K562 (cell line): ENCODE results near the gene SHF. TPM values are rescaled to one million over a fixed set of nuclear protein-coding genes. Genes with fewer than 3 reads are reported as not detected.

Source experiments
- BCLAF1 ChIP-seq, 2 experiments: fragments of 450-650 bp in 1 of 2; IDR thresholded peaks; 2 replicates each; pipeline ENCODE4 v1.6.1; 2011 to 2017; ENCODE audit warnings: low read depth in 2 of 2, antibody characterized with exemption in 1 of 2, borderline replicate concordance in 1 of 2, low read length in 1 of 2, mild to moderate bottlenecking in 1 of 2, mixed read lengths in 1 of 2; ENCODE audit not compliant: control insufficient read depth in 1 of 2
- CREBBP ChIP-seq: IDR thresholded peaks from one replicate; pipeline ENCODE4 v1.6.1; 2012; ENCODE audit warnings: low read depth, mild to moderate bottlenecking, control low read depth, inconsistent platforms, low read length
- ESRRA ChIP-seq: fragments of 450-650 bp; IDR thresholded peaks from 2 replicates; pipeline ENCODE4 v1.6.1; 2014; ENCODE audit warnings: low read depth, mild to moderate bottlenecking, moderate library complexity, borderline replicate concordance
- MAFF ChIP-seq: IDR thresholded peaks from 2 replicates; pipeline ENCODE4 v1.6.1; 2012; ENCODE audit warnings: low read length, improper control_type of control experiment
- MCM3 ChIP-seq: fragments of 450-650 bp; IDR thresholded peaks from 2 replicates; pipeline ENCODE4 v1.6.1; 2016
- NR2C1 ChIP-seq, 2 experiments: fragments of 450-650 bp; IDR thresholded peaks; 2 replicates each; pipeline ENCODE4 v1.6.1; 2017; ENCODE audit warnings: mild to moderate bottlenecking in 2 of 2, antibody characterized with exemption in 1 of 2, inconsistent platforms in 1 of 2, missing compliant biosample characterization in 1 of 2, missing genetic modification characterization in 1 of 2
- PRPF4 ChIP-seq: fragments of 200-400 bp; formaldehyde crosslinking; IDR thresholded peaks from one replicate; pipeline ENCODE4 v1.6.1; 2017; ENCODE audit warnings: low read length, low read depth, mild to moderate bottlenecking; ENCODE audit not compliant: insufficient read depth, poor library complexity, severe bottlenecking
- RAD51 ChIP-seq: fragments of 450-650 bp; IDR thresholded peaks from 2 replicates; pipeline ENCODE4 v1.7.1; 2016; ENCODE audit warnings: low read depth, mild to moderate bottlenecking, borderline replicate concordance
- SNAPC5 ChIP-seq: fragments of 250-450 bp; sonication (Bioruptor Pico); IDR thresholded peaks from 2 replicates; pipeline ENCODE4 v1.8.0; 2021; ENCODE audit warnings: moderate library complexity, mild to moderate bottlenecking, inconsistent platforms
- TOE1 ChIP-seq, 2 experiments: fragments of 450-650 bp in 1 of 2; sonication (generic) in 1 of 2; formaldehyde crosslinking in 1 of 2; IDR thresholded peaks; 2 replicates each; pipeline versions ENCODE4 v1.7.1 to v1.8.0; 2016 to 2022; ENCODE audit warnings: borderline replicate concordance in 2 of 2, mild to moderate bottlenecking in 2 of 2, antibody characterized with exemption in 1 of 2, inconsistent platforms in 1 of 2, low read depth in 1 of 2, missing genetic modification reagents in 1 of 2, moderate library complexity in 1 of 2
- ZBTB8A ChIP-seq: fragments of 450-650 bp; IDR thresholded peaks from 2 replicates; pipeline ENCODE4 v1.6.1; 2018; ENCODE audit warnings: mild to moderate bottlenecking, moderate library complexity; ENCODE audit not compliant: partially characterized antibody
- ZKSCAN8 ChIP-seq: fragments of 200-800 bp; sonication (Bioruptor generic); IDR thresholded peaks from 2 replicates; pipeline ENCODE4 v1.6.1; 2016; ENCODE audit warnings: missing genetic modification characterization, missing compliant biosample characterization
- ZNF121 ChIP-seq: sonication (generic); formaldehyde crosslinking; conservative IDR thresholded peaks from 2 replicates; pipeline ENCODE4 v1.8.0; 2022; ENCODE audit warnings: missing genetic modification reagents
- ZNF311 ChIP-seq: fragments of 250-450 bp; sonication (Bioruptor Pico); IDR thresholded peaks from 2 replicates; pipeline ENCODE4 v1.4.0; 2020; ENCODE audit warnings: mild to moderate bottlenecking, moderate library complexity
- ZNF561 ChIP-seq: fragments of 450-650 bp; formaldehyde crosslinking; conservative IDR thresholded peaks from 2 replicates; pipeline ENCODE4 v1.4.0; 2020; ENCODE audit warnings: mild to moderate bottlenecking, moderate library complexity
- polyA plus RNA-seq, 8 experiments: library from polyadenylated mRNA; depleted of rRNA in 4 of 8; stranded (reverse) in 5 of 8; unstranded in 3 of 8; fragments of >200 nt; fragmentation: Nextera tagmentation in 2 of 8; fragmentation: Illumina TruSeq in 1 of 8; extraction: Ambion mirVana in 2 of 8; extraction: Trizol in 1 of 8; gene quantifications; 2 replicates each; pipeline versions ENCODE4 v1.2.1 to v1.2.3, GENCODE V29; 2011 to 2014; ENCODE audit warnings: inconsistent platforms in 1 of 8, missing spikeins in 1 of 8
- total RNA-seq, 7 experiments: library from RNA; depleted of rRNA in 6 of 7; stranded (reverse); fragments of >200 nt in 6 of 7; fragmentation: Illumina TruSeq in 2 of 7; extraction: Trizol in 2 of 7; gene quantifications; 2 replicates each; pipeline versions ENCODE4 v1.2.1 to v1.2.3, GENCODE V29; 2011 to 2021; ENCODE audit warnings: low replicate concordance in 1 of 7
- TF ChIP-seq, protein P1 (sequence below): IDR thresholded peaks from 2 replicates; pipeline ENCODE4 v1.6.1; 2016; ENCODE audit warnings: missing genetic modification characterization, missing compliant biosample characterization
- TF ChIP-seq, protein P2 (sequence below): fragments of 450-650 bp; IDR thresholded peaks from 2 replicates; pipeline ENCODE4 v1.7.1; 2018; ENCODE audit warnings: mild to moderate bottlenecking, low read depth; ENCODE audit not compliant: partially characterized antibody
- TF ChIP-seq, protein P3 (sequence below), 3 experiments: fragments of 200-800 bp in 1 of 3; sonication (Bioruptor generic) in 1 of 3; sonication (generic) in 1 of 3; formaldehyde crosslinking in 1 of 3; IDR thresholded peaks; 2 replicates each; pipeline versions ENCODE4 v1.6.1 to v1.8.0; 2016 to 2022; ENCODE audit warnings: mild to moderate bottlenecking in 2 of 3, missing compliant biosample characterization in 2 of 3, missing genetic modification characterization in 2 of 3, missing genetic modification reagents in 1 of 3

SHF gene
- total and polyA plus RNA-seq, 9 of the 15 experiments (the other 6 are each of a cell fraction or from before 2014, with no cell fraction given), result 0.51 to 2.2 (median 0.85) TPM; not detected in 2

- TF ChIP-seq, protein P1, sequence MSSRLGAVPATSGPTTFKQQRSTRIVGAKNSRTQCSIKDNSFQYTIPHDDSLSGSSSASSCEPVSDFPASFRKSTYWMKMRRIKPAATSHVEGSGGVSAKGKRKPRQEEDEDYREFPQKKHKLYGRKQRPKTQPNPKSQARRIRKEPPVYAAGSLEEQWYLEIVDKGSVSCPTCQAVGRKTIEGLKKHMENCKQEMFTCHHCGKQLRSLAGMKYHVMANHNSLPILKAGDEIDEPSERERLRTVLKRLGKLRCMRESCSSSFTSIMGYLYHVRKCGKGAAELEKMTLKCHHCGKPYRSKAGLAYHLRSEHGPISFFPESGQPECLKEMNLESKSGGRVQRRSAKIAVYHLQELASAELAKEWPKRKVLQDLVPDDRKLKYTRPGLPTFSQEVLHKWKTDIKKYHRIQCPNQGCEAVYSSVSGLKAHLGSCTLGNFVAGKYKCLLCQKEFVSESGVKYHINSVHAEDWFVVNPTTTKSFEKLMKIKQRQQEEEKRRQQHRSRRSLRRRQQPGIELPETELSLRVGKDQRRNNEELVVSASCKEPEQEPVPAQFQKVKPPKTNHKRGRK (tag), result no peak
- no peak for TF ChIP-seq ZKSCAN8
- 0 out of 4 replicates have a peak, but pooled peaks of 1 of the 2 experiments have one; percentile 38 for TF ChIP-seq BCLAF1 (IDR thresholded peaks at IDR 0.05; ENCODE audit: borderline replicate concordance in 1 of 2, control insufficient read depth in 1 of 2, low read depth in 2 of 2, low read length in 1 of 2)
- TF ChIP-seq CREBBP, result no peak
- TF ChIP-seq NR2C1 (IDR thresholded peaks at IDR 0.05), result no peak
- TF ChIP-seq NR2C1 (tag; IDR thresholded peaks at IDR 0.05), result no peak
- TF ChIP-seq TOE1 (IDR thresholded peaks at IDR 0.05; ENCODE audit: borderline replicate concordance), result no peak
- TF ChIP-seq TOE1 (CRISPR knock-in tag; IDR thresholded peaks at IDR 0.05; ENCODE audit: borderline replicate concordance, low read depth), result no peak
- TF ChIP-seq, protein P2, sequence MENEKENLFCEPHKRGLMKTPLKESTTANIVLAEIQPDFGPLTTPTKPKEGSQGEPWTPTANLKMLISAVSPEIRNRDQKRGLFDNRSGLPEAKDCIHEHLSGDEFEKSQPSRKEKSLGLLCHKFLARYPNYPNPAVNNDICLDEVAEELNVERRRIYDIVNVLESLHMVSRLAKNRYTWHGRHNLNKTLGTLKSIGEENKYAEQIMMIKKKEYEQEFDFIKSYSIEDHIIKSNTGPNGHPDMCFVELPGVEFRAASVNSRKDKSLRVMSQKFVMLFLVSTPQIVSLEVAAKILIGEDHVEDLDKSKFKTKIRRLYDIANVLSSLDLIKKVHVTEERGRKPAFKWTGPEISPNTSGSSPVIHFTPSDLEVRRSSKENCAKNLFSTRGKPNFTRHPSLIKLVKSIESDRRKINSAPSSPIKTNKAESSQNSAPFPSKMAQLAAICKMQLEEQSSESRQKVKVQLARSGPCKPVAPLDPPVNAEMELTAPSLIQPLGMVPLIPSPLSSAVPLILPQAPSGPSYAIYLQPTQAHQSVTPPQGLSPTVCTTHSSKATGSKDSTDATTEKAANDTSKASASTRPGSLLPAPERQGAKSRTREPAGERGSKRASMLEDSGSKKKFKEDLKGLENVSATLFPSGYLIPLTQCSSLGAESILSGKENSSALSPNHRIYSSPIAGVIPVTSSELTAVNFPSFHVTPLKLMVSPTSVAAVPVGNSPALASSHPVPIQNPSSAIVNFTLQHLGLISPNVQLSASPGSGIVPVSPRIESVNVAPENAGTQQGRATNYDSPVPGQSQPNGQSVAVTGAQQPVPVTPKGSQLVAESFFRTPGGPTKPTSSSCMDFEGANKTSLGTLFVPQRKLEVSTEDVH, result no peak
- TF ChIP-seq ESRRA, result no peak; the same call in 1 of the 2 replicates
- TF ChIP-seq MAFF, result no peak
- no peak for TF ChIP-seq ZNF561 (CRISPR knock-in tag)
- TF ChIP-seq RAD51, result no peak
- no peak for TF ChIP-seq ZBTB8A
- TF ChIP-seq ZNF311, result no peak
- no peak for TF ChIP-seq SNAPC5 (CRISPR knock-in tag)
- TF ChIP-seq ZNF121 (CRISPR knock-in tag), result no peak
- no peak for TF ChIP-seq MCM3
- no peak for TF ChIP-seq PRPF4
- TF ChIP-seq, protein P3, sequence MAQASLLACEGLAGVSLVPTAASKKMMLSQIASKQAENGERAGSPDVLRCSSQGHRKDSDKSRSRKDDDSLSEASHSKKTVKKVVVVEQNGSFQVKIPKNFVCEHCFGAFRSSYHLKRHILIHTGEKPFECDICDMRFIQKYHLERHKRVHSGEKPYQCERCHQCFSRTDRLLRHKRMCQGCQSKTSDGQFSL (CRISPR knock-in tag; IDR thresholded peaks at IDR 0.05), result no peak
- TF ChIP-seq, protein P3 (tag; IDR thresholded peaks at IDR 0.05), result no peak
These were observed 69.6 kb downstream of the SHF start (continued) for GRCh38 chr15:45118131-45118588.
